Activated CD8-positive, alpha-beta T cell treated with anti-CD3 and anti-CD28 coated beads for 36 hours (primary cell): ENCODE measurements around the gene DSG1. TPM values are rescaled to one million over a fixed set of nuclear protein-coding genes. Genes with fewer than 3 reads are reported as not detected.

ENCODE experiments used
- ATAC-seq: fragments of 200-7000 bp; cut with Tn5 transposase; one replicate; pipeline ENCODE4 v1.10.0; 2021; ENCODE audit warnings: mild to moderate bottlenecking, moderate library complexity
- CTCF ChIA-PET: fragments of 350-600 bp; sonication (Branson Sonifier 250); formaldehyde crosslinking; loops from one replicate; lab custom pipeline; 2021; ENCODE audit warnings: antibody characterized with exemption; lab: Charles Lee
- POLR2A ChIA-PET: fragments of 350-600 bp; sonication (Branson Sonifier 250); formaldehyde crosslinking; loops from one replicate; lab custom pipeline; 2021; ENCODE audit warnings: antibody characterized with exemption; lab: Charles Lee
- DNase-seq: peaks from one replicate; pipeline ENCODE4 v3.0.0-alpha.2; 2020
- H3K27ac Mint-ChIP-seq: one replicate; pipeline ENCODE4 v1.8.0; 2021; ENCODE audit warnings: mild to moderate bottlenecking, mixed read lengths
- H3K27me3 Mint-ChIP-seq: one replicate; pipeline ENCODE4 v1.8.0; 2021; ENCODE audit warnings: mixed read lengths
- H3K36me3 Mint-ChIP-seq: one replicate; pipeline ENCODE4 v1.8.0; 2021; ENCODE audit warnings: low read depth, mixed read lengths
- H3K4me1 Mint-ChIP-seq: one replicate; pipeline ENCODE4 v1.8.0; 2021; ENCODE audit warnings: low read depth, mixed read lengths
- H3K4me3 Mint-ChIP-seq: one replicate; pipeline ENCODE4 v1.8.0; 2021; ENCODE audit warnings: mild to moderate bottlenecking, moderate library complexity, mixed read lengths
- H3K9me3 Mint-ChIP-seq: one replicate; pipeline ENCODE4 v1.8.0; 2021; ENCODE audit warnings: mixed read lengths
- CTCF ChIP-seq: fragments of 200-600 bp; IDR thresholded peaks from one replicate; pipeline ENCODE4 v1.8.0; 2022; ENCODE audit warnings: antibody characterized with exemption, mild to moderate bottlenecking
- intact Hi-C: fragments of 100-400 bp; cut with micrococcal nuclease; formaldehyde crosslinking; loops from one replicate; pipeline ENCODE4 v1.10.0; 2022
- total RNA-seq, 2 experiments: library from RNA; stranded (reverse); gene quantifications; one replicate each; pipeline ENCODE4 v1.2.3, GENCODE V29; 2021

The DSG1 gene
- total RNA-seq, 2 experiments from 2014 or later: not detected

DNA sequence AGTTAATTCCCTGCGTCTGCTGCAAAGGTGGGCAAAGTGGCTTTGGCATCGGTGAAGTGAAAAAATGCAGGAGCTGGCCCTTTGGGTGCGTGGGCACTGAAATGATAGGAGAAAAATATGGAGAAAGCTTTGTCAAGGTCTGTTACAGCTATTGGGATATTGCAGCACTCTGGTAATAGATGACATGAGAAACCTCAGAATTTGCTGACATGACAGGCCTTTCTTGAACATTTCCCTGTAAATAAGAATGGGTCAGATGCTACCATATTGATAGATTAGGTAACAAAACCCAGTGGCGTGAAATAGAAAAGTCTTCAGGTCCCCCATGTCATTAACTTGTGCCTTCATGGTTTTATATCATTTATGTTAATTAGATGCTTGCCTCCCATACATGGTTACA lies 46.2 kb downstream of the DSG1 start:
- no peak overlapping the region for H3K4me3 Mint-ChIP-seq
- no peaks in the 10 kb centered on the region for H3K36me3 Mint-ChIP-seq
- CTCF ChIA-PET: no interaction called here
- no peak overlapping the region for H3K27ac Mint-ChIP-seq
- TF ChIP-seq CTCF: no peak
- no peaks in the 10 kb centered on the region for H3K9me3 Mint-ChIP-seq
- H3K27me3 Mint-ChIP-seq: no peaks in the 10 kb centered on the region
- DNase-seq (no peak), ATAC-seq (no peak)
- H3K4me1 Mint-ChIP-seq: no peaks in the 10 kb centered on the region
- intact Hi-C loops: no loop called here
- POLR2A ChIA-PET: no interaction called here

- H3K4me1 Mint-ChIP-seq: no peaks in the 10 kb centered on the region
- no peaks in the 10 kb centered on the region for H3K36me3 Mint-ChIP-seq
- TF ChIP-seq CTCF: no peak
- DNase-seq (no peak), ATAC-seq (no peak)
- intact Hi-C loops: no loop called here
- H3K27ac Mint-ChIP-seq: no peak overlapping the region
- POLR2A ChIA-PET: no interaction called here
- H3K4me3 Mint-ChIP-seq: no peak overlapping the region
- CTCF ChIA-PET: no interaction called here
- no peaks in the 10 kb centered on the region for H3K9me3 Mint-ChIP-seq
- no peaks in the 10 kb centered on the region for H3K27me3 Mint-ChIP-seq
Observed at GRCh38 chr18:31369478-31369877, 51.5 kb downstream of the DSG1 start.

- ATAC-seq: no peak
- ChIA-PET CTCF (no interaction called here), POLR2A (no interaction called here)
- Mint-ChIP-seq H3K4me3 (no peak overlapping the region), H3K36me3 (no peaks in the 10 kb centered on the region), H3K27me3 (no peaks in the 10 kb centered on the region), H3K27ac (no peak overlapping the region), H3K4me1 (no peaks in the 10 kb centered on the region), H3K9me3 (no peaks in the 10 kb centered on the region)
- no peak for TF ChIP-seq CTCF
- intact Hi-C loops: no loop called here
- no peak for DNase-seq
Observed at GRCh38 chr18:31371989-31372388, 54.0 kb downstream of the DSG1 start.

- ATAC-seq (no peak), DNase-seq (no peak)
- Mint-ChIP-seq H3K4me3 (no peak overlapping the region), H3K9me3 (no peaks in the 10 kb centered on the region), H3K27me3 (no peaks in the 10 kb centered on the region), H3K27ac (no peak overlapping the region), H3K36me3 (no peaks in the 10 kb centered on the region), H3K4me1 (no peaks in the 10 kb centered on the region)
- CTCF ChIA-PET: no interaction called here
- POLR2A ChIA-PET: no interaction called here
- intact Hi-C loops: no loop called here
- no peak for TF ChIP-seq CTCF
Observed at GRCh38 chr18:31373641-31374040, 55.7 kb downstream of the DSG1 start.

GRCh38 chr18:31376477-31376876 lies 58.5 kb downstream of the DSG1 start, which contains the start of gene DSG4:
Gene DSG4, plus strand, starts transcription at chr18:31376777. Its CDS starts 135 bp downstream, at chr18:31376912.
- Mint-ChIP-seq H3K36me3 (no peaks in the 10 kb centered on the region), H3K4me3 (no peak within 1 kb of the TSS), H3K27ac (no peak within 1 kb of the TSS), H3K27me3 (no peaks in the 10 kb centered on the region), H3K4me1 (no peaks in the 10 kb centered on the region), H3K9me3 (no peaks in the 10 kb centered on the region)
- no peak for DNase-seq
- CTCF ChIA-PET: no interaction called here
- POLR2A ChIA-PET: no interaction called here
- no peak for ATAC-seq
- no peak for TF ChIP-seq CTCF
- intact Hi-C loops: no loop called here
